T-cell (primary cell): Measurements from ENCODE around the gene MORN5. TPM values are rescaled to one million over a fixed set of nuclear protein-coding genes. Genes with fewer than 3 reads are reported as not detected.

Experiments used
- ATAC-seq, 4 experiments: fragments of 200-7000 bp in 3 of 4; fragments of 150-1000 bp in 1 of 4; cut with Tn5 transposase; replicated peaks in 1 of 4; 1 replicate in 3 of 4; 2 replicates in 1 of 4; pipeline ENCODE4 v1.10.0; 2021; ENCODE audit warnings: moderate library complexity in 3 of 4, mild to moderate bottlenecking in 2 of 4, moderate number of reproducible peaks in 1 of 4
- CTCF ChIA-PET, 2 donors: fragments of 300-600 bp; sonication (Branson Sonifier 250); formaldehyde crosslinking; loops; one replicate each; lab custom pipeline; 2022; ENCODE audit warnings: antibody characterized with exemption in 2 of 2; lab: Charles Lee
- POLR2A ChIA-PET, 2 donors: fragments of 300-600 bp; sonication (Branson Sonifier 250); formaldehyde crosslinking; loops; one replicate each; lab custom pipeline; 2022; ENCODE audit warnings: antibody characterized with exemption in 2 of 2; lab: Charles Lee
- DNase-seq, 35 experiments: peaks; one replicate each; pipeline versions ENCODE4 v3.0.0 to v3.0.0-alpha.2; 2013 to 2023
- H3K27ac ChIP-seq: one replicate; pipeline ENCODE4 v1.5.1; 2013; ENCODE audit warnings: low read length
- H3K27me3 ChIP-seq, 2 experiments: replicated peaks in 1 of 2; 1 replicate in 1 of 2; 2 replicates in 1 of 2; pipeline versions ENCODE4 v1.6.1 to v1.7.0; 2013; ENCODE audit warnings: low read length in 1 of 2, mixed read lengths in 1 of 2; ENCODE audit not compliant: control insufficient read depth in 2 of 2, insufficient read depth in 2 of 2; ENCODE audit errors: extremely low read depth in 1 of 2
- H3K36me3 ChIP-seq, 2 donors: 1 replicate in 1 of 2; 2 replicates in 1 of 2; pipeline versions ENCODE4 v1.6.1 to v1.7.0; 2013; ENCODE audit warnings: low read length in 1 of 2; ENCODE audit not compliant: control insufficient read depth in 2 of 2, insufficient read depth in 1 of 2; ENCODE audit errors: extremely low read depth in 1 of 2
- H3K4me1 ChIP-seq, 2 experiments: 1 replicate in 1 of 2; 2 replicates in 1 of 2; pipeline versions ENCODE4 v1.6.1 to v1.7.0; 2013; ENCODE audit warnings: low read length in 2 of 2, mixed read lengths in 1 of 2; ENCODE audit not compliant: insufficient read depth in 2 of 2, control insufficient read depth in 1 of 2; ENCODE audit errors: extremely low read depth in 1 of 2
- H3K4me3 ChIP-seq, 2 donors: 1 replicate in 1 of 2; 2 replicates in 1 of 2; pipeline versions ENCODE4 v1.5.1 to v1.7.0; 2013; ENCODE audit warnings: mild to moderate bottlenecking in 2 of 2, low read length in 1 of 2, moderate library complexity in 1 of 2; ENCODE audit not compliant: control insufficient read depth in 1 of 2; ENCODE audit errors: extremely low read depth in 1 of 2
- H3K9me3 ChIP-seq: 2 replicates; pipeline ENCODE4 v1.7.0; 2013
- H3K27ac Mint-ChIP-seq, 2 donors: one replicate each; pipeline ENCODE4 v1.8.0; 2020 to 2021; ENCODE audit warnings: mild to moderate bottlenecking in 2 of 2, mixed read lengths in 2 of 2
- H3K27me3 Mint-ChIP-seq, 2 donors: one replicate each; pipeline ENCODE4 v1.8.0; 2021 to 2022; ENCODE audit warnings: mixed read lengths in 2 of 2
- H3K36me3 Mint-ChIP-seq: one replicate; pipeline ENCODE4 v1.8.0; 2021; ENCODE audit warnings: mixed read lengths
- H3K4me1 Mint-ChIP-seq, 3 donors: one replicate each; pipeline ENCODE4 v1.8.0; 2020 to 2022; ENCODE audit warnings: mixed read lengths in 3 of 3, mild to moderate bottlenecking in 1 of 3
- H3K4me3 Mint-ChIP-seq, 3 donors: one replicate each; pipeline ENCODE4 v1.8.0; 2020 to 2022; ENCODE audit warnings: mild to moderate bottlenecking in 3 of 3, mixed read lengths in 3 of 3, moderate library complexity in 3 of 3
- H3K9me3 Mint-ChIP-seq, 3 donors: one replicate each; pipeline ENCODE4 v1.8.0; 2020 to 2022; ENCODE audit warnings: mixed read lengths in 3 of 3
- WGBS: methylation state at CpG from one replicate; pipeline ENCODE4 v1.1.5; 2013; ENCODE audit warnings: missing lambda C conversion rate; ENCODE audit not compliant: insufficient coverage; 5-methylcytosine and 5-hydroxymethylcytosine counted together
- total RNA-seq, 35 experiments: library from RNA in 6 of 35; stranded (reverse) in 6 of 35; fragments of 120-200 nt in 1 of 35; gene quantifications; one replicate each; pipeline versions ENCODE4 v1.2.1 to v1.2.4 and lab custom pipeline; 2013 to 2026

The MORN5 gene
- total RNA-seq, 5 donors from 2014 or later (not counting 1 experiment from before 2014, with no cell fraction given): not detected

GRCh38 chr9:122179054-122179689 is 19.5 kb downstream of the MORN5 start:
- Mint-ChIP-seq H3K4me1 (no peaks in the 10 kb centered on the region), H3K4me3 (no peak overlapping the region), H3K9me3 (no peaks in the 10 kb centered on the region), H3K36me3 (no peaks in the 10 kb centered on the region), H3K27me3 (peaks cover 21 to 22% of the 10 kb centered on the region in 2 donors), H3K27ac (no peak overlapping the region)
- ChIA-PET CTCF (no interaction called here), POLR2A (no interaction called here)
- no peak for ATAC-seq
- H3K4me1 ChIP-seq: no peaks in the 10 kb centered on the region
- peaks cover 0 to 5% of the 10 kb centered on the region in 2 experiments for H3K27me3 ChIP-seq
- no peaks in the 10 kb centered on the region for H3K36me3 ChIP-seq
- no peak for DNase-seq
- no peak overlapping the region for H3K27ac ChIP-seq
- no peak overlapping the region for H3K4me3 ChIP-seq
- 92% methylated on average over 2 of the region's 5 CpGs for WGBS
- no peaks in the 10 kb centered on the region for H3K9me3 ChIP-seq

- no peaks in the 10 kb centered on the region for H3K36me3 Mint-ChIP-seq
- peaks cover 0 to 4% of the 10 kb centered on the region in 2 experiments for H3K27me3 ChIP-seq
- H3K9me3 Mint-ChIP-seq: no peaks in the 10 kb centered on the region
- H3K9me3 ChIP-seq: no peaks in the 10 kb centered on the region
- H3K27me3 Mint-ChIP-seq: peaks cover 18% of the 10 kb centered on the region in 2 donors
- CTCF ChIA-PET: interaction anchor here in 1 of 2 donors (1.2 kb wide), 1 partner anchor 11 kb away, joined by 3 read pairs; no protein-coding TSS in a partner anchor
- H3K4me1 Mint-ChIP-seq: no peaks in the 10 kb centered on the region
- no peak overlapping the region for H3K27ac ChIP-seq
- H3K27ac Mint-ChIP-seq: no peak overlapping the region
- ATAC-seq (no peak), DNase-seq (no peak)
- POLR2A ChIA-PET: no interaction called here
- no peaks in the 10 kb centered on the region for H3K36me3 ChIP-seq
- no peak overlapping the region for H3K4me3 Mint-ChIP-seq
- 69% methylated on average over 2 of the region's 2 CpGs for WGBS
- no peaks in the 10 kb centered on the region for H3K4me1 ChIP-seq
- no peak overlapping the region for H3K4me3 ChIP-seq
These were observed 20.0 kb downstream of the MORN5 start for GRCh38 chr9:122179690-122180074.

DNA sequence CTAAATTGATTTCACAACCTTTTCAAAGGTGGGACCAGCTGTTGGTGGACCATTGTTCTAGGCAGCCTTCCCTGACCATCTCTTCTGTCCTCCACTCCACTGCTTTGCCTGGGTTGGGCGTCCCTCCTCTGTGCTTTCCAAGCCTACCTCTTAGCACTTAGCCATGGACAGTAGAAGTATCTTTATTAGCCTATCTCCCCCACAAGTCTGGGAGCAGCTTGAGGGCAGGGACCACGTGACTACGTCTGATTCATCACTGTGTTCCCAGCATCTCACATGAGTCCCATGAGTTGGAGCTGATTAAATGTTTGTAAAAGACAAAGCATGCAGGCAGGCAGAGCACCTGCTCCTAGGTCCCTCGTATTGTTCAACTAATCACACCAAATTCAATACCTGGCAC is 20.9 kb downstream of the MORN5 start:
- Mint-ChIP-seq H3K36me3 (no peaks in the 10 kb centered on the region), H3K27me3 (peaks cover 10 to 16% of the 10 kb centered on the region in 2 donors), H3K4me3 (no peak overlapping the region), H3K9me3 (no peaks in the 10 kb centered on the region), H3K27ac (no peak overlapping the region), H3K4me1 (no peaks in the 10 kb centered on the region)
- ATAC-seq (no peak), DNase-seq (no peak)
- WGBS: no CpG with 5 or more reads among the region's 4 CpGs
- ChIA-PET POLR2A (no interaction called here), CTCF (interaction anchor here (0.6 to 1.2 kb wide), 2 partner anchors 12 to 540 kb away, joined by 3 read pairs; no protein-coding TSS in a partner anchor)
- peaks cover 0 to 4% of the 10 kb centered on the region in 2 experiments for H3K27me3 ChIP-seq
- H3K27ac ChIP-seq: no peak overlapping the region
- H3K36me3 ChIP-seq: no peaks in the 10 kb centered on the region
- no peak overlapping the region for H3K4me3 ChIP-seq
- no peaks in the 10 kb centered on the region for H3K9me3 ChIP-seq
- H3K4me1 ChIP-seq: no peaks in the 10 kb centered on the region

GRCh38 chr9:122183501-122183900 is 23.8 kb downstream of the MORN5 start:
- H3K4me1 Mint-ChIP-seq: no peaks in the 10 kb centered on the region
- CTCF ChIA-PET: interaction anchor here in 1 of 2 donors (1.4 kb wide), 1 partner anchor 11 kb away, joined by 3 read pairs; no protein-coding TSS in a partner anchor
- no peak for DNase-seq

DNA sequence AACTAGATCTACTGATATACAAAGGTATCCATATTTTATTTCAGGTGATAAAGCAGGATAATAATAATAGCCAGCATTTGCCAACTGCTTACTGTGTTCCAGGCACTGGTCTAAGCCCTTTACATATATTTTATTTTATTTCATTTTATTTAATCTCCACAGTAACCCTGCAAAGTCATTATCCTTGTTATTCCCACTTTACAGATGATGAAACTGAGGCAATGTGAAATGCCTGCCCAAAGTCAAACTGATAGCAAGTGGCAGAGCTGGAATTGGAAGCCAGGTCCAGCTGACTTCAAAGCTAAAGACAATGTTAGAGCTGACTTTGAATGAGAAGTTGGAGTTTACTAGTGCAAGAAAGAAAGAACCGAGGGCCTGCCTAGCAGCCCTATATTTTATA is 24.8 kb downstream of the MORN5 start:
- WGBS: no CpG with 5 or more reads among the region's 1 CpG
- Histone ChIP-seq H3K4me3 (no peak overlapping the region), H3K27ac (no peak overlapping the region), H3K9me3 (no peaks in the 10 kb centered on the region), H3K36me3 (no peaks in the 10 kb centered on the region), H3K4me1 (no peaks in the 10 kb centered on the region), H3K27me3 (peaks cover 0 to 5% of the 10 kb centered on the region in 2 experiments)
- CTCF ChIA-PET: no interaction called here
- H3K9me3 Mint-ChIP-seq: no peaks in the 10 kb centered on the region
- H3K4me1 Mint-ChIP-seq: no peaks in the 10 kb centered on the region
- no peak for ATAC-seq
- no peak for DNase-seq
- H3K36me3 Mint-ChIP-seq: no peaks in the 10 kb centered on the region
- POLR2A ChIA-PET: no interaction called here
- H3K4me3 Mint-ChIP-seq: no peak overlapping the region
- H3K27ac Mint-ChIP-seq: no peak overlapping the region
- peaks cover 8 to 16% of the 10 kb centered on the region in 2 donors for H3K27me3 Mint-ChIP-seq

More at GRCh38 chr9:122183501-122183900, 23.8 kb downstream of the MORN5 start:
- POLR2A ChIA-PET: no interaction called here
- no peaks in the 10 kb centered on the region for H3K9me3 Mint-ChIP-seq
- no peak for ATAC-seq
- peaks cover 0 to 5% of the 10 kb centered on the region in 2 experiments for H3K27me3 ChIP-seq
- H3K4me3 ChIP-seq: no peak overlapping the region
- no peak overlapping the region for H3K27ac Mint-ChIP-seq
- H3K4me3 Mint-ChIP-seq: no peak overlapping the region
- peaks cover 10 to 16% of the 10 kb centered on the region in 2 donors for H3K27me3 Mint-ChIP-seq
- 81% methylated on average over 6 of the region's 7 CpGs for WGBS
- H3K36me3 ChIP-seq: no peaks in the 10 kb centered on the region
- H3K9me3 ChIP-seq: no peaks in the 10 kb centered on the region
- no peak overlapping the region for H3K27ac ChIP-seq
- no peaks in the 10 kb centered on the region for H3K36me3 Mint-ChIP-seq
- no peaks in the 10 kb centered on the region for H3K4me1 ChIP-seq

- CTCF ChIA-PET: interaction anchor here in 1 of 2 donors (0.5 kb wide), 1 partner anchor 30 kb away, joined by 3 read pairs; no protein-coding TSS in a partner anchor
These were observed 26.6 kb downstream of the MORN5 start for GRCh38 chr9:122186301-122186700.

More at GRCh38 chr9:122186301-122186700, 26.6 kb downstream of the MORN5 start:
- Mint-ChIP-seq H3K27me3 (peaks cover 4 to 13% of the 10 kb centered on the region in 2 donors), H3K4me1 (no peaks in the 10 kb centered on the region), H3K27ac (no peak overlapping the region), H3K9me3 (no peaks in the 10 kb centered on the region), H3K4me3 (no peak overlapping the region), H3K36me3 (no peaks in the 10 kb centered on the region)
- POLR2A ChIA-PET: no interaction called here
- 73% methylated on average over 5 of the region's 5 CpGs for WGBS
- DNase-seq (no peak), ATAC-seq (no peak)
- no peaks in the 10 kb centered on the region for H3K4me1 ChIP-seq
- no peak overlapping the region for H3K4me3 ChIP-seq
- peaks cover 0 to 2% of the 10 kb centered on the region in 2 experiments for H3K27me3 ChIP-seq
- no peak overlapping the region for H3K27ac ChIP-seq
- H3K9me3 ChIP-seq: no peaks in the 10 kb centered on the region
- H3K36me3 ChIP-seq: no peaks in the 10 kb centered on the region
